Gastroesophageal sphincter (tissue), 3 donors: Measurements from ENCODE around the gene IRF8.

Source experiments
- EP300 ChIP-seq: sonication (generic); formaldehyde crosslinking; IDR thresholded peaks from one replicate; pipeline ENCODE4 v1.6.1; 2017; ENCODE audit warnings: antibody characterized with exemption, mild to moderate bottlenecking
- POLR2A ChIP-seq, 2 donors: fragments of 450-650 bp; IDR thresholded peaks; one replicate each; pipeline ENCODE4 v1.6.1; 2017; ENCODE audit warnings: antibody characterized with exemption in 2 of 2, mild to moderate bottlenecking in 2 of 2, moderate library complexity in 1 of 2
- POLR2AphosphoS5 ChIP-seq: sonication (generic); formaldehyde crosslinking; IDR thresholded peaks from one replicate; pipeline ENCODE4 v1.6.1; 2017; ENCODE audit warnings: antibody characterized with exemption
- TF ChIP-seq, protein P1 (sequence below), 4 experiments: fragments of 200-600 bp in 2 of 4; fragments of 450-650 bp in 2 of 4; sonication (generic) in 1 of 4; IDR thresholded peaks; one replicate each; pipeline ENCODE4 v1.5.1; 2017 to 2019; ENCODE audit warnings: antibody characterized with exemption in 4 of 4, mild to moderate bottlenecking in 2 of 4, moderate library complexity in 2 of 4

DNA sequence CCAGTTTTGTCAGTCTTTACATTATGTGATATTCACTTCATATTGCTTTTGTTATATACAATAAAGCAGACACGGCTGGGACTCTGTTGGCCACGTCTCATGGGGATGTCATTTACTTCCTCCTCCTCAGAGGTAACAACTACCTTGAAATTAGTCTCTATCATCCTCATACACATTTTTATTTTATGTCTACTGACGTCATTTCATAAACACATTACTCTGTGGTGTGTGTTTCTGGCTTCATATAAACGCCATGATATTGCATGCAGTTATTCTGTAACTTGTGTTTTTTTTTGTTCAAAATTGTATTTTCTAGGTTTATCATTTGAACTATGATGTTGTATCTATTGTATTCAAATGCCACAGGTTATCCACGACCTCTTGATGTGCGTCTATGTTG, 13.4 kb upstream of the IRF8 start:
- TF ChIP-seq, protein P1, sequence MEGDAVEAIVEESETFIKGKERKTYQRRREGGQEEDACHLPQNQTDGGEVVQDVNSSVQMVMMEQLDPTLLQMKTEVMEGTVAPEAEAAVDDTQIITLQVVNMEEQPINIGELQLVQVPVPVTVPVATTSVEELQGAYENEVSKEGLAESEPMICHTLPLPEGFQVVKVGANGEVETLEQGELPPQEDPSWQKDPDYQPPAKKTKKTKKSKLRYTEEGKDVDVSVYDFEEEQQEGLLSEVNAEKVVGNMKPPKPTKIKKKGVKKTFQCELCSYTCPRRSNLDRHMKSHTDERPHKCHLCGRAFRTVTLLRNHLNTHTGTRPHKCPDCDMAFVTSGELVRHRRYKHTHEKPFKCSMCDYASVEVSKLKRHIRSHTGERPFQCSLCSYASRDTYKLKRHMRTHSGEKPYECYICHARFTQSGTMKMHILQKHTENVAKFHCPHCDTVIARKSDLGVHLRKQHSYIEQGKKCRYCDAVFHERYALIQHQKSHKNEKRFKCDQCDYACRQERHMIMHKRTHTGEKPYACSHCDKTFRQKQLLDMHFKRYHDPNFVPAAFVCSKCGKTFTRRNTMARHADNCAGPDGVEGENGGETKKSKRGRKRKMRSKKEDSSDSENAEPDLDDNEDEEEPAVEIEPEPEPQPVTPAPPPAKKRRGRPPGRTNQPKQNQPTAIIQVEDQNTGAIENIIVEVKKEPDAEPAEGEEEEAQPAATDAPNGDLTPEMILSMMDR (IDR thresholded peaks at IDR 0.05): no peak
- TF ChIP-seq POLR2A (IDR thresholded peaks at IDR 0.05) (no peak), EP300 (no peak), POLR2AphosphoS5 (no peak)
